SJSA1 (cell line): ENCODE results near the gene CCDC102A. TPM values are rescaled to one million over a fixed set of nuclear protein-coding genes. Genes with fewer than 3 reads are reported as not detected.

Experiments
- DNase-seq, 2 experiments: peaks; one replicate each; pipeline ENCODE4 v3.0.0-alpha.2; 2015 to 2020; ENCODE audit warnings: low spot score in 2 of 2, low read depth in 1 of 2
- H3K27ac ChIP-seq: fragments of 250-450 bp; sonication (Bioruptor Pico); 2 replicates; pipeline ENCODE4 v1.5.1; 2020; ENCODE audit warnings: mild to moderate bottlenecking, moderate library complexity
- H3K27me3 ChIP-seq: fragments of 250-450 bp; sonication (Bioruptor Pico); replicated peaks from 2 replicates; pipeline ENCODE4 v1.5.1; 2020; ENCODE audit warnings: mild to moderate bottlenecking, moderate library complexity
- H3K36me3 ChIP-seq: fragments of 250-450 bp; sonication (Bioruptor Pico); 2 replicates; pipeline ENCODE4 v1.5.1; 2020; ENCODE audit warnings: mild to moderate bottlenecking
- H3K4me1 ChIP-seq: fragments of 250-450 bp; sonication (Bioruptor Pico); replicated peaks from 2 replicates; pipeline ENCODE4 v1.6.1; 2021; ENCODE audit warnings: mild to moderate bottlenecking
- H3K4me3 ChIP-seq: fragments of 250-450 bp; sonication (Bioruptor Pico); 2 replicates; pipeline ENCODE4 v1.5.1; 2020; ENCODE audit warnings: mild to moderate bottlenecking
- H3K9me3 ChIP-seq: fragments of 250-450 bp; sonication (Bioruptor Pico); replicated peaks from 2 replicates; pipeline ENCODE4 v1.5.1; 2020; ENCODE audit warnings: mild to moderate bottlenecking
- total RNA-seq: library from RNA; depleted of rRNA; stranded (reverse); fragments of >200 nt; shearing (Covaris generic); gene quantifications from 2 replicates; pipeline ENCODE4 v1.2.3, GENCODE V29; 2014

The CCDC102A gene
- total RNA-seq, 1 experiment from 2014 or later, result 13.4 TPM

GRCh38 chr16:57485091-57485915 is 51.1 kb downstream of the CCDC102A start:
- H3K36me3 ChIP-seq, result no peaks in the 10 kb centered on the region
- no peaks in the 10 kb centered on the region for H3K9me3 ChIP-seq
- peak in 1 of 2 experiments; percentile 40 for DNase-seq
- peak overlapping the region; percentile 57 for H3K4me3 ChIP-seq
- no peak overlapping the region for H3K27ac ChIP-seq
- no peaks in the 10 kb centered on the region for H3K27me3 ChIP-seq
- peaks cover 18% of the 10 kb centered on the region for H3K4me1 ChIP-seq

- Histone ChIP-seq H3K4me1 (peaks cover 18% of the 10 kb centered on the region), H3K27me3 (no peaks in the 10 kb centered on the region), H3K27ac (no peak overlapping the region), H3K36me3 (no peaks in the 10 kb centered on the region), H3K9me3 (no peaks in the 10 kb centered on the region), H3K4me3 (no peak overlapping the region)
- no peak for DNase-seq
Measured at GRCh38 chr16:57484515-57485005, 51.8 kb downstream of the CCDC102A start.

GRCh38 chr16:57483725-57484514 is 52.5 kb downstream of the CCDC102A start:
- Histone ChIP-seq H3K27ac (no peak overlapping the region), H3K9me3 (no peaks in the 10 kb centered on the region), H3K36me3 (no peaks in the 10 kb centered on the region), H3K4me3 (no peak overlapping the region), H3K27me3 (no peaks in the 10 kb centered on the region), H3K4me1 (peaks cover 18% of the 10 kb centered on the region)
- DNase-seq, result peak in 1 of 2 experiments; percentile 42

GRCh38 chr16:57482845-57483545 is 53.4 kb downstream of the CCDC102A start:
- Histone ChIP-seq H3K27ac (no peak overlapping the region), H3K27me3 (no peaks in the 10 kb centered on the region), H3K4me1 (peaks cover 18% of the 10 kb centered on the region), H3K9me3 (no peaks in the 10 kb centered on the region), H3K36me3 (no peaks in the 10 kb centered on the region), H3K4me3 (no peak overlapping the region)
- peak in 1 of 2 experiments; percentile 41 for DNase-seq

GRCh38 chr16:57481421-57481820 is 55.0 kb downstream of the CCDC102A start:
- Histone ChIP-seq H3K9me3 (no peaks in the 10 kb centered on the region), H3K27me3 (no peaks in the 10 kb centered on the region), H3K36me3 (no peaks in the 10 kb centered on the region), H3K4me1 (peaks cover 14% of the 10 kb centered on the region), H3K27ac (no peak overlapping the region), H3K4me3 (no peak overlapping the region)
- no peak for DNase-seq

- Histone ChIP-seq H3K27ac (no peak overlapping the region), H3K4me1 (peaks cover 9% of the 10 kb centered on the region), H3K36me3 (no peaks in the 10 kb centered on the region), H3K27me3 (no peaks in the 10 kb centered on the region), H3K4me3 (no peak overlapping the region), H3K9me3 (no peaks in the 10 kb centered on the region)
- DNase-seq, result no peak
Measured at GRCh38 chr16:57480754-57481230, 55.6 kb downstream of the CCDC102A start.

GRCh38 chr16:57479976-57480753 is 56.2 kb downstream of the CCDC102A start:
- Histone ChIP-seq H3K9me3 (no peaks in the 10 kb centered on the region), H3K27me3 (no peaks in the 10 kb centered on the region), H3K36me3 (no peaks in the 10 kb centered on the region), H3K4me1 (peaks cover 4% of the 10 kb centered on the region; the same call in 1 of the 2 replicates), H3K27ac (no peak overlapping the region), H3K4me3 (no peak overlapping the region)
- DNase-seq, result no peak

GRCh38 chr16:57479205-57479975 is 57.0 kb downstream of the CCDC102A start:
- no peak overlapping the region for H3K27ac ChIP-seq
- H3K4me3 ChIP-seq, result no peak overlapping the region
- no peak for DNase-seq
- no peaks in the 10 kb centered on the region for H3K9me3 ChIP-seq
- H3K27me3 ChIP-seq, result no peaks in the 10 kb centered on the region
- H3K36me3 ChIP-seq, result peaks cover 2% of the 10 kb centered on the region; the same call in 1 of the 2 replicates
- peaks cover 4% of the 10 kb centered on the region; the same call in 1 of the 2 replicates for H3K4me1 ChIP-seq

- Histone ChIP-seq H3K27ac (no peak overlapping the region), H3K4me3 (no peak overlapping the region), H3K9me3 (no peaks in the 10 kb centered on the region), H3K36me3 (peaks cover 2% of the 10 kb centered on the region; the same call in 1 of the 2 replicates), H3K27me3 (no peaks in the 10 kb centered on the region), H3K4me1 (peaks cover 4% of the 10 kb centered on the region; the same call in 1 of the 2 replicates)
- no peak for DNase-seq
Measured at GRCh38 chr16:57478396-57479204, 57.8 kb downstream of the CCDC102A start.

- H3K27ac ChIP-seq, result no peak overlapping the region
Measured at GRCh38 chr16:57477531-57478202, 58.7 kb downstream of the CCDC102A start.

More at GRCh38 chr16:57477531-57478202, 58.7 kb downstream of the CCDC102A start:
- no peaks in the 10 kb centered on the region for H3K9me3 ChIP-seq
- H3K4me3 ChIP-seq, result no peak overlapping the region
- DNase-seq, result no peak
- peaks cover 9% of the 10 kb centered on the region for H3K36me3 ChIP-seq
- no peaks in the 10 kb centered on the region for H3K27me3 ChIP-seq
- H3K4me1 ChIP-seq, result peaks cover 4% of the 10 kb centered on the region; the same call in 1 of the 2 replicates
